GM12801 (cell line): ENCODE results near the gene VPS16.

Source experiments
- CTCF ChIP-seq: IDR thresholded peaks from one replicate; pipeline ENCODE4 v1.5.1; 2011; ENCODE audit warnings: control low read depth; ENCODE audit not compliant: insufficient read length; ENCODE audit errors: extremely low read depth

Gene VPS16

GRCh38 chr20:2869381-2869780 is 28.8 kb downstream of the VPS16 start:
- TF ChIP-seq CTCF: no peak

- TF ChIP-seq CTCF: no peak
These were observed 30.5 kb downstream of the VPS16 start for GRCh38 chr20:2871111-2871465.

GRCh38 chr20:2871661-2872458 is 31.3 kb downstream of the VPS16 start:
- TF ChIP-seq CTCF: no peak

GRCh38 chr20:2872459-2873009 is 32.0 kb downstream of the VPS16 start:
- no peak for TF ChIP-seq CTCF

GRCh38 chr20:2873010-2873746 is 32.6 kb downstream of the VPS16 start, which contains the start of gene PTPRA:
PTPRA (plus strand) TSS chr20:2873481; CDS start chr20:2964278, 90,797 bp downstream.
- TF ChIP-seq CTCF: no peak

GRCh38 chr20:2873747-2874041 is 33.1 kb downstream of the VPS16 start:
- TF ChIP-seq CTCF: no peak

- TF ChIP-seq CTCF: no peak
These were observed 33.9 kb downstream of the VPS16 start for GRCh38 chr20:2874456-2874855.
